COR-L47 (cell line): ENCODE results near the gene KPNA1.
"Not testable (repeated sequence)": the region's sequence is repeated elsewhere in the genome, so short reads cannot be mapped to it uniquely, and the experiment has no call there.

Source experiments
- DNase-seq: peaks from one replicate; lab custom pipeline; 2025; lab: John Stamatoyannopoulos, UW

The KPNA1 gene

DNA sequence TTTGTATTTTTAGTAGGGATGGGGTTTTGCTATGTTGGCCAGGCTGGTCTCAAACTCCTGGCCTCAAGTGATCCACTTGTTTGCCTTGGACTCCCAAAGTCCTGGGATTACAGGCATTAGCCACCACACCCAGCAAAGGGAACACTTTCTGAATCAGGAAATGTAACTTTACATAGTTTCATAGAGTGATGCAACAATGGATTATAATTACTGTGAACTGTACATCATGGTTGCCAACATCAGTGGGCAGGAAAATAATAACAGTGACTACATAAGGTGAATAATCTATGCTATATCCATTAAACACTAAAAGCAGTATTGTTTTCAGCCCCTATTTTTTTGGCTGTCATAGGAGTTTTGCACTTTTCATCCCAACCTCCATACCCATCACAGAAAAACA is 5.0 kb upstream of the KPNA1 start:
- DNase-seq: no peak

DNA sequence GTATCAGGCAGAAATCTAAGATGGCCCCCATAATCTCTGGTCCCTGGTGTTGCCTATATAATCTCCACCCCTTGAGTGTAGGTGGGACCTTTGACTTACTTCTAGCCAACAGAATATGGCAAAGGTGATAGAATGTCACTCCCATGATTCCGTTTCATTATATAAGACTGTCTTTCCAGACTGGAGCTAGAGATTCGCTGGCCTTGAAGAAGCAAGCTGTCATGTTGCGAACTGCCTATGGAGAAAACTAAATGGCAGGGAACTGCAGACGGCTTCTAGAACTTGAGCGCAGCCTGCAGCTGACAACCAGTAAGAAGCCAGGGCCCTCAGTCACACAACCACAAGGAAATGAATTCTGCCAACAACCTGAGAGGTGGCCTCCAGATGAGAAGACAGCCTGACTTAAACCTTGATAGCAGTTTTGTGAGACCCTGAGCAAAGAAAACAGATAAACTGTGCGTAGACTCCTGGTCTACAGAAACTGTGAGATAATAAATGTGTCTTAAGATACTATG is 2.2 kb upstream of the KPNA1 start:
- no peak for DNase-seq

DNA sequence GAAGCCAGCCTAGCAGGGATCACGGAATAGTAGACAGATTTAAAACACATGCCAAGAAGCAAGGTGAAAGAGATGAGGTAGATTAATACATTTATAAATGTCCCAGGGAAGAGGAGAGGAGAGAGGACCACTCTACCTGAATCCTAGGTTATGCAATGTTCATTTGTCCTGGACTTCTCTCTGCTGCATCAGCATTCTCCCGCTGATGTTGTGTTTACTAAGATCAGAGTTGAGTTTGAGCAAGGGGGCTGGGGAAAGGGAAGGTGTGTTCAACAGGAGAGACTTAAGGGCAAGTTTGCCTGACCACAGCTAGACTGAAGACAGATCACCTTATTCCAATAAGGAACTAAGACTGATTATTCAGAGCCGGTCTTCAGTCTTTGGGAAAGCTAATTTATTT is 1.1 kb upstream of the KPNA1 start:
- no peak for DNase-seq

DNA sequence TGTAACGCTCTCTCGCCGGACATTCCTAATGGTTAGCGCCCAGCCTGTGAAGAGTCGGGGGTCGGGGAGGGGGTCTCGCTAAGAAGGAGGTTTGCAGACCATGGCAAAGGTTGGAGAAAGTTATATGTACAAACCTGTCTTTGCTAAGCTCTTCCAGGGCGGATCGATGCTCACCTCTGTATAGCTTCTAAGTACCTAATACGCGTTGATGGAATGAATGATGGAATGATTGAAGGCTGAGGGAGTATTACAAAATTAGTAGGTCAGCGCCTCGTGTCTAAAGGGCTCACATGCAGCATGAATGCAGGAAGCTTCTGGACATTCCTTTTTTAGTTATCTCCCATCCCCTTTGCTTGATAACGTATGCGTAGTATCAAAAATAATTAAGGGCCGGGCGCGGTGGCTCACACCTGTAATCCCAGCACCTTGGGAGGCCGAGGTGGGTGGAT is 305 bp upstream of the KPNA1 start:
- no peak for DNase-seq

DNA sequence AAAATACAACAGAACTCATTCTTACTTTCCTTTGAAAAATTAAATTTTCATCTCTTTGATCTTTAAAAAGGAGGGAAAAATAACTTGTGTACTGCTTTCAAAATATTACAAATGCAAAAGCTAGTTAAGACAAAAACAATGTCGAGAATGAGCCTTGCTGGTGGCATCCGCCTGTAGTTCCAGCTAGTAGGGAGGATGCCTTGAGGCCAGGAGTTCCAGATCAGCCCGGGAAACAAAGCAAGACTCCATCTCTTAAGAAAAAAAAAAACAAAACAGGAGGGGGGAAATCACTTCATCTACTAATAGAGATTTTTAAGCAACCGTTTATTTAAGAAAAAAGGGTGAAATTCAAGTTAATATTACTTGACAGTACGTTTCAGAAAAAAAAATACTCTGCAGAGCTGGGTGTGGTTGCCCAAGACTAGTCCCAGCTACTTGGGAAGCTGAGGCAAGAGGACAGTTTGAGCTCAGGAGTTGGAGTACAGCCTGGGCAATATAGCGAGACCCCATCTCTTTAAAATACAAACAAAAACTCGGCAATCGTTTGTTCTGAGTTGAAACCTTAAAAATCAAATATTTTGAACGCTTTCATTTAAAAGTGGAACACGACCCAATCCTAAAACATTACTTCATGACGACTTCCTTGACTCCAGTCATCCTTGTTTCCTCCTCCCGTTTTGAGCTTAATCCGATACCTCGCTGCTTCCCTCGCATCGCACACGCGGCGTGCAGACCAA is 1.2 kb downstream of the KPNA1 start:
- DNase-seq: no peak

DNA sequence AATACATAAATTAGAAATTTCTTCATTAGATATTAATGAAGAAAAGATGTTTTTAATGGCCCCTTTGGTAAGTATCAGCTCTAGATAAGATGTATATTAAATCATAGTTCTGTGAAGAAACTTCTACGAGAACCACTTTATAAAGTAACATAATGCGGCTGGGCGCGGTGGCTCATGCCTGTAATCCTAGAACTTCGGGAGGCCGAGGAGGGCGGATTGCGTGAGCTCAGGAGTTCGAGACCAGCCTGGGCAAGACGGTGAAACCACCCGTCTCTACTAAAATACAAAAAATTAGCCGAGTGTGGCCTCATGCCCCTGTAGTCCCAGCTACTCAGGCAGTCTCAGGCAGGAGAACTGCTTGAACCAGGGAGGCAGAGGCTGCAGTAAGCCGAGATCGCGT is 2.5 kb downstream of the KPNA1 start:
- DNase-seq: no peak

DNA sequence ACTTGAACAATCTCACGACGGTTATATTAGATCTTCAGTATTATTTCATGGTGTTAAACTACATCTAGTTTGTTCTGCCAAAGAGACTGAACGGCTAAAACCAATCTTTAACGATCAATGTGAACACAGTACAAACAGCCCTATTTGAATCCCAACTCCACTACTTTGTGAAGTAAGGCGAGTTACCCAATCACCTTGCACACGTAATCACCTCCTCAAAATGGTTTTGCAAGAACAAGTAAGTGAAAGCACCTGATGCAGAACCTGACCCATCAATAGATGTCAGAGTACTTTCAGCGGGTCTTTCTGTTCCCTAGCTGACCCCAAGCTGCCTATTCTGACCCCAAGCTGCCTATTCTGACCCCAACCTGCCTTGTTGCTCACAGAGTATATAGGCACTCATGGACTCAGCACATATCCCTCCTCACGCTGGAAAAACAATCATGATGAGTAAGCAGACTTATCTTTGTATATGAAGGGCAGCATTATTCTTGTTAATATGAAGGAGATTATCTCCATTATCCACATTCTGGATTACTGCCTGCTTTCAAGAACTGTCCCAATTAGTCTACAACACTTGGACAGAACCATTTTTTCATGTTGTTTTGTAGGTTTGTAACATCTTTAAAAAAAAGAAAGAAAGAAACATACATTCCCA is 3.7 kb downstream of the KPNA1 start:
- no peak for DNase-seq

DNA sequence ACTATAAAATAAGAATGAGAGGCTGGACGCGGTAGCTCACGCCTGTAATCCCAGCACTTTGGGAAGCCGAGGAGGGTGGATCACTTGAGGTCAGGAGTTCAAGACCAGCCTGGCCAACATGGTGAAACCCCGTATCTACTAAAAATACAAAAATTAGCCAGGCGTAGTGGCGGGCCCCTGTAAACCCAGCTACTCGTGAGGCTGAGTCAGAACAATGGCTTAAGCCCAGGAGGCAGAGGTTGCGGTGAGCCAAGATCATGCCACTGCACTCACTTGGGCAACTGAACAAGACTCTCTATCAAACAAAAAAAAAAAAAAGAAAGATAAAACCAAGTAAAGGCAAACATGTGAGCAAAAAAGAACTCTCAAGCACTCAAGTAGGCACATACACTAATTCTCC is 5.8 kb downstream of the KPNA1 start:
- not testable (repeated sequence) for DNase-seq

DNA sequence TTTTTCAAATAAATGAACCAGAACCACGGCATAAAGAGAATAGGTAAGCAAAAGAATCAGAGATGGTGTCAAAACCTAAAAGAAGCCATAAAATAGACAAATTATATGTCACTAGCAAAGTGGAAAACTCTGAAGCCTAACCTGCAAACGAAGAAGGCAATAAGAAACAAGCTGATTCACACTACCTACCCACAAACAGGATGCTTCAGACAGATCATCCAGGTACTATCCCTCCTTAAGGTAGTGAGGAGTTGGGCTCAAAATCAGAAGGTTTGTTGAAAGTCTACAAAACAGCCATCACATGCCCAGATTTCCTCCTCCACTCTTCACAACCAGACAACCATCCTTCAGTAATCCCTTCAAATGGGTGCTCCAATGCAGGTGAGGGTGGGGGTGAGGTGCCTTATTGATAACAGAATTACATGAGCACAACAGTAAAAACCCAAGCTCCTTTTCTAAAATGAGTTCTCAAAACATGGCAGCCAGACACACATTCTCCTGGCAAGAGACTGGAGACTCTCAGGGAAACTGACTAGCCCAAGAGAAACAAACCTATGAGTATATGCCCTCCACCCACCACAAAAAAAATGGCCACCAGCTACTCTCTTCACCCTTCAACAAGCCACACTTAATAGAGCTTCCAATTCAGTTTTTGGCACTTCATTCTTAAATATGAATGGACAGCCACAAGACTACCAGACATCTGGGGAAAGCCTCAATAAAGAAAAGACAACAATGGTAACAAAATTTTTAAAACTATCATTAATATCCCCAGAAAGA is 6.4 kb downstream of the KPNA1 start:
- DNase-seq: no peak

DNA sequence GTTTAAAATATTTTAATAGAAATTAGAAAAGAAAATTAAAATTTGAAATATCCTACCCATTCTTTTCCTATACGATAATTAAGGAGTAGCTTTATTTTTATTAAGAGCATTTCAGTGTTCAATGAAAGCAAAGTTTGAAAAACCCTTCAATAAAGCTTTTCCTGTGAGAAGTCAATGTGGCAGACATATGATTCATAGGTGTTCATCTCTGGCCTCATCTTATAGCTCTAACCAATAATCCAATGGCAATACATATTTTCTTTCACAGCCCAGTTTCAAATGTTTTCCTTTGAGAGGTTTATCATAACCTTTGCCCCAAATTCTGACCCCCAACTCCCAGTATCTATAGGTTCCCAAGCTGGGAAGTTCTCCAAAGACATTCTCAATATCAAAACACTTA is 8.3 kb downstream of the KPNA1 start:
- DNase-seq: no peak

DNA sequence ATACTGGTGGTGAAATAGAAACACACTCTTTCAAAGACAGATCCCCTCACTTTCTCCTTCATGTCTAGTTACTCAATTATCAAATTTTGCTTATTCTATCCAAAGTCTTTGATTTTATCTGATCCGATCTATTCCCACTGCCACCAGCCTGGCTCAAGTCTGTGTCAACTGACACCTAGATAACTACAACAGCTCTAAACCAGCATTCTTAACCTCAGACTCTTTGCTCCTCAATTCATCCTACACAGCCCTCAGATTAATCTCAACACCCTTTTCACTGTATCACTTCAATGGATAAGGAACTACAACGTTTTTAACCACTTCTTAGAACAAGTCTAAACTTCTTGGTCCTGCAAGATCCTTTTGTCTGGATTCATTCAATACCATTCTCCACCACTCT is 9.1 kb downstream of the KPNA1 start:
- no peak for DNase-seq

DNA sequence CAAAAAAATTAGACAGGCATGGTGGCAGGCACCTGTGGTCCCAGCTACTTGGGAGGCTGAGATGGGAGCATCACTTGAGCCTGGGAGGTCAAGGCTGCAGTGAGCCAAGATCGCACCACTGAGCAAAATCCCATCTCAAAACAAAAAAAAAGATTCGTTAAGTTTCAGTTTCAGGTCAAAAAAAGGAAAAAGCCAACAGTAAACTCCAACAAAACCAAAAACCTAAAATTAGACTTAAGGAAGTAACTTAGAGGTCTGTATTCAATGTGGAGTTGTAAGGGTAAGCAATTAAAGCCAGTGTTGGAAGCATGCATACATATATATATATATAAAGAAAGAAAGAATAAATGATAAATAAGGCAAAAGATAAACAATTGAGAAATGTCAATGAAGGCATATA is 11.8 kb downstream of the KPNA1 start:
- no peak for DNase-seq

DNA sequence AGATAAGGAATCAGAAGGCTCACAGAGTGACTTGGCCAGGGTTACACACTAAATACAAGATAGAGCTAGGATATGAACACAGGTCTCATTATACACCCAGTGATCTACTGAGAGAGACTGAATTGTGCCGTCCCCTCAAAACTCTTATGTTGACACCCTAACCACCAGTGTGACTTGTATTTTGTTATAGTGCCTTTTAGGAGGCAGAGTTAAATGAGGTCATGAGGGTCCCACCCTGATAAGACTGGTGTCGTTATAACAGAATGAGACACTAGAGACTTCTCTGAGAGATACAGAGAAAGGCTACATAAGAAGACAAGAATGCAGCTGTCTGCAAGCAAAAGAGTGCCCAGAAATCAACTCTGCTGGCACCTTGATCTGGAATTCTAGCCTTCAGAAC is 12.6 kb downstream of the KPNA1 start:
- no peak for DNase-seq

DNA sequence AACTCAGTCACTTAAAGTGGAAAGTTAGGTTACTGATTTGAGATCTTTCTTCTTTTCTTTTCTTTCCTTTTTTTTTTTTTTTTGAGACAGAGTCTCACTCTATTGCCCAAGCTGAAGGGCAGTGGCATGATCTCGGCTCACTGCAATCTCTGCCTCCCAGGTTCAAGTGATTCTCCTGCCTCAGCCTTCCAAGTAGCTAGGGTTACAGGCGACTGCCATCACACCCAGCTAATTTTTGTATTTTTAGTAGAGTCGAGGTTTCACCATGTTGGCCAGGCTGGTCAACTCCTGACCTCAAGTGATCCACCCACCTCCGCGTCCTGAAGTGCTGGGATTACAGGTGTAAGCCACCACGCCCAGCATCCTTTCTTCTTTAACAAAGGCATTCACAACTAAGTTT is 13.8 kb downstream of the KPNA1 start:
- not testable (repeated sequence) for DNase-seq

DNA sequence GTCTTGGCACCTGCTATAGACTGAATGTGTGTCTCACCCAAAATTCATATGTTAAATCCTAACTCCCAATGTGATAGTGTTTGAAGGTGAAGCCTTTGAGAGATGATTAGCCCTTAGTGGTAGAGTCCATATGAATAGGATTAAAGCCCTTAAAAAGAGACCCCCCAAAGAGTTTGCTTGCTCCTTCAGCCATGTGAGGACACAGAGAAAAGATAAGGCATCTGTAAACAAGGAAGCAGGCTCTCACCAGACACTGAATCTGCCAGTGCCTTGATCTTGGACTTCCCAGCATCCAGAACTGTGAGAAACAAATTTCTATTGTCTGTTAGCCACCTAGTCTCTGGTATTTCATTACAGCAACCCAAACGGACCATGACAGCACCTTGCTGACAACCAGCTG is 16.6 kb downstream of the KPNA1 start:
- no peak for DNase-seq

DNA sequence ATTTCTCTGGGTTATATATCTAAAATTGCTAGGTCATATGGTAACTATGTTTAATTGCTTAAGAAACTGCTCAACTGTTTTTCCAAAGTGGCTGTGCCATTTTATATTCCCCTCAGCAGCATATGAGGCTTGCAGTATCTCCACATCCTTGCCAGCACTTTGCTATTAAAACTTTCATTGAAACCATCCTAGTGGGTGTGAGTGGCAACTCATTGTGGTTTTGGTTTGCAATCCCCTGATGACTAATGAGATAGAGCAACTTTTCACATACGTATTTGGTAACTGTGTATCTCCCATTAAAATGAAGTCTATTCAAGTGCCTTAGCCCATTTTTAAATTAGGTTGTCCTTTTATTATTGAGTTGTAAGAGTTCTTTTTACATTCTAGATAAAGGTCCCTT is 17.3 kb downstream of the KPNA1 start:
- DNase-seq: no peak

DNA sequence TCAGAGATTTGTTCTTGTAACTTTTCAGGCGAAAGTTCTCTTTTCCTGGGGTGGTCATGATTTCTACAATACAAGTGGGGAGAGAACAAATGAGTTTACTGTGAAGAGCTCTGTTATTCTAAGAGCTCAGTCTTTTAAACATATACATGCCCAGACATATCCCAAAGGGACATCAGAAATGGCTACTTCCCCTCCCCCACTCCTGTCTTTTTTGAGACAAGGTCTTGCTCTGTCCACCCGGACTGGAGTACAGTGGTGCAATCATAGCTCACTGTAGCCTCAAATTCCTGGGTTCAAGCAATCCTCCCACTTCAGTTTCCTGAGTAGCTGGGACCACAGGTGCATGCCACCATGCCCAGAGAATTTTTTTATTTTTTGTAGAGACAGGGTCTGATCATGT is 18.2 kb downstream of the KPNA1 start:
- no peak for DNase-seq

DNA sequence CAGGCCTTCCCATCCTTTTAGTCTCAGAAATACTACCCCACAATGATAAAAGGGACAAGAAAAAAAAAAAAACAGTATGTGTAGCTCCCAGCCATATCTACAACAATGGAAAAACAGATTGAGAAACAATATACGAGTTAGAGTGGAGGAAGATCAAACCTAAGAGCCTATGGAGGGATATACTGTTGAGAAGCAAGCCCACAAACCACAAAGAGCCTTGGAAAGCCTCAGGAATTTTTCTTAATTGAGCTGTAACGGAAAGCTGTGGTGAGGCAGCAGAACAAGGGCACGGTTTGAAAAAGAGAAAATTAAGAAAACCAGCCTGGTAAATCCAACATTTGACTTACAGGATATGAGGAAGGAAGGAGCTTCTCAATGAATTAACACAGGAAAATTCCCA is 21.4 kb downstream of the KPNA1 start:
- DNase-seq: no peak

DNA sequence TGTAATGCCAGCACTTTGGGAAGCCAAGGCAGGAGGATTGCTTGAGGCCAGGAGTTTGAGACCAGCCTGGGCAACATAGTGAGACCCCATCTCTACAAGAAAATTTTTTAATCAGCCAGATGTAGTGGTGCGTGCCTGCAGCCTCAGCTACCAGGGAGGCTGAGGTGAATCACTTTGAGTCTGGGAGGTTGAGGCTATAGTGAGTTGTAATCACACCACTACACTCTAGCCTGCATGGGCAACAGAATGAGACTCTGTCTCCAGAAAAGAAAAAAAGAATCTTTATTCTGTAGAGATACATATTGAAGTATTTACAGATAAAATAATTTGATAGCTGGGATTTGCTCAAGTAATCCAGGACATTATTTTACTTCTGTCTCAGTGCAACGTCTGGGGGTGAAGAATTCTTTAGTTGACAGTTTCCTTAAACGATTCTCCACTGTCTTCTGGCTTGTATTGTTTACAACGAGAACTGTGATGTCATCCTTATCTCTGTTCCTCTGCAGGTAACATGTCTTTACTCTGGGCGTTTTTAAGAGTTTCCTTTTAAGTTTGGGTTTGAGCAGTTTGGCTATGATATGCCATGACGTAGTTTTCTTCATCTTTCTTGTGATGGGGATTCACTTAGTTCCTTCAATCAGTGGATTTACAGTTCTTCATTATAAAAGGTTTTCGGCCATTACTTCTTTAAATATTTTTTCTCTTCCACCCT is 26.3 kb downstream of the KPNA1 start:
- no peak for DNase-seq

DNA sequence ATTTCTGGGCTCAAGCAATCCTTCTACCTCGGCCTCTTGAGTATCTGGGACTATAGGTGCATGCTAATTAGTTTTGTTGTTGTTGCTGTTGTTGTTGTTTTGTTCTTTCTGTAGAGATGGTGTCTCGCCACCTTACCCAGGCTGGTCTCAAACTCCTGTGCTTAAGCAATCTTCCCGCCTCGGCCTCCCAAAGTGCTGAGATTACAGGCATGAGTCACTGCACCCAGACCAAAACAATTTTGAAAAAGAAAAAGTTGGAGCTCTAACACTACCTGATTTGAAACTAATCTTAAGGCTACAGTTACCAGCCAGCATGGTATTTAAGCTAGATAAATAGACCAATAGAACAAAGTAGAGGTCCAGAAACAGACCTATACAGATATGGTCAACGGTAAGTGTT is 29.8 kb downstream of the KPNA1 start:
- DNase-seq: no peak

DNA sequence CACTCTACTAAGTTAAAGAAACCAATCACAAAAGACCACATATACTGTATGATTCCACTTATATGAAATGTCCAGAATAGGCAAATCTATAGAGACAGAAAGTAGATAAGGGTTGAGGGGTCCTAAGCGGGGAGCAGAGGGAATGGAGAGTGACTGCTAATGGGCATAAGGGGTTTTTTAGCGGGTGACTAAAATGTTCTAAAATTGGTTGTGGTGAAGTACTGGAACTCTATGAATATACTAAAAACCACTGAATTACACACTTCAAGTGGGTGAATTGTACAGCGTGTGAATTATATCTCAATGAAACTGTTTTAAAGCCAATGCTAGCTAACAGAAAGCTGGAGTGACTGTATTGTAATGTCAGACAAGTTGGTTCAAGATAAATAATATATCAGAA is 33.3 kb downstream of the KPNA1 start:
- DNase-seq: no peak

DNA sequence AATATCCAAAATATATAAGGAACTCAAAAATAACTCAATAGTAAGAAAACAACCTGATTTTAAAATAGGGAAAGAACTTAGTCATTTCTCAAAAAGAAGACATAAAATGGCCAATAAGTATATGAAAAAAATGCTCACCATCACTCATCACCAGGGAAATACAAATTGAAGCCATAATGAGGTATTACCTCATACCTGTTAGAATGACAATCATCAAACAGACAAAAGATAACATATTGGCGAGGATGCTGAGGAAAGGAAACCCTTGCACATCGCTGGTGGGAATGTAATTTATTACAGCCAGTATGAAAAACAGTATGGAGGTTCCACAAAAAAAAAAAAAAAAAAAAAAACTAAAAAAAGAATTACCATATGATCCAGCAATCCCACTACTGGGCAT is 38.2 kb downstream of the KPNA1 start:
- DNase-seq: no peak
